SKM-1 treated with dmso at 0.1 percent for 144 hours (cell line): ENCODE results near the gene ASAP2.

Experiments used
- DNase-seq: peaks from one replicate; lab custom pipeline; 2025; ENCODE audit not compliant: unreplicated experiment; lab: John Stamatoyannopoulos, UW

ASAP2 gene

DNA sequence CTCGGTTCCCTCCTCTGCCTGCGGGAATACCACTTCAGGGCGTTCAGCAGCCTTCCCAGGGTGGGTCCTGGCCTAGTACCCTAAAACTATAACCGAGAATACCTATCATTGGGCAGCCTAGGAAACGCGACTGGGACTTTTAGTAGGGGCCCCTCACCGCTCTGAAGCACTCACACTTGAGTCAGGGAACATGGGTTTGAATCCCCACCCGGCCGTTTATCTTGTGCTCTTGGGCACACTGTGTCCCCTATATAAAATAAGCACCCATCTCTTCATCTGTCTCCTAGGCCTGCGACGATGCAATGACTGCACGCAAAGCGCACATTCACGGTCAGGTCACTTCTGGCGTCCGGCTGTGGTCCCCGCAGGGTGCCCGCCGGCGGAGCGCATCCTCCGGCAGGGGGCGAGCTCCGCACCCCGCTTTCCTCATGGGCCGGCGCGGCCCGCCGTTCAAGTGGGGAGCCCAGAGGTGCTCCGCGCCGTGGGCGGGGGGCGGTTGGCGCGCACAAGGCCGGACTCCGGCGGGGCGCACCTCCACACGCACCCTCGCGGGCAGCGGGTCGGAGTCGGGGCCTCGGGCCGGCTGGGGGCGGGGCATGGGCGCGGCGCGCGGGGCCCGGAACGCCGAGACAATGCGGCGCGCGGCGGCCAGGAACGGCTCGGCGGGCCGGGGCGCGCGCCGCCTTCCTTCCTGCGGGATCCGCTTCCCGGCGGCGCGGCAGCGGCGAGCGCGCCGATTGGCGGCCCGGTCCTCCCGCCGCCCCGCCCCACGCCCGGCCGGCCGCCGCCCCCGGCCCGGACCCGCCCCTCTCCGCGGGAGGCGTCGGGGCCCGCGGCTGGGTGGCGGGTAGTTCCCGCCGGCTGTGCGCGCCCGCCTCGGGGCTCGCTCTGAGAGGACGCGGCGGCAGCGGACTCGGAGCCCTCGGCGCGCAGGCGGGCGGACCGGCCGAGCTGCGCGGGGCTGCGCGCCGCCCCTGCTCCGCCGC lies at the start of gene ASAP2:
ASAP2 (plus strand) TSS at position 850 of the 986 bp plus-strand sequence. CDS start 293 bp downstream, outside the sequence.
- DNase-seq: peak; percentile 67

GRCh38 chr2:9158786-9159779 lies 47.5 kb upstream of the ASAP2 start:
- DNase-seq: no peak

DNA sequence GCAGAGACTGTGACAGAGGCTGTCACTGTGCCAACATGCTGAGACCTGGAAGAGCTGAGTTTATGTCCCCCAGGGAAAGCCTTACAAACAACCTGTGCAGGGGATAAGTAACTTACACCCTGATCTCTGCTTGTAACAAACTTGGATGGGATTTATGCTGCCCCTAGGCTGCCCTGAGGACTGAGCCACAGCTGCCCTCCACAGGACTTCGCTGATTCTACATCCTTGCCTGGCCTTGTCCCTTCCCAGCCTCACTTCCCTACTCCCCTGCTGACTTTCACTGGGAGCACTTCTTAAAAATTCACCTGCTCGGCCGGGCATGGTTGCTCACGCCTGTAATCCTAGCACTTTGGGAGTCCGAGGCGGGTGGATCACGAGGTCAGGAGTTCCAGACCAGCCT lies 45.9 kb upstream of the ASAP2 start:
- no peak for DNase-seq

DNA sequence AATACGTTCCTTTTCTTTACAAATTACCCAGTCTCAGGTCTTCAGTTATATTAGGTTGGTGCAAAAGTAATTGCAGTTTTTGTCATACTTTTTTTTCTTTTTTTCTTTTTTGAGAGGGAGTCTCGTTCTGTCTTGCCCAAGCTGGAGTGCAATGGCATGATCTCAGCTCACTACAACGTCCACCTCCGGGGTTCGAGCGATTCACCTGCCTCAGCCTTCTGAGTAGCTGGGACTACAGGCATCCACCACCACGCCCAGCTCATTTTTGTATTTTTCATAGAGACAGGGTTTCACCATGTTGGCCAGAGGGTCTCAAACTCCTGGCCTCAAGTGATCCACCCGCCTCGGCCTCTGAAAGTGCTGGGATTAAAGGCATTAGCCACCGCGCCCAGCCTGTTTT lies 43.8 kb upstream of the ASAP2 start:
- DNase-seq: no peak

GRCh38 chr2:9163306-9164111 lies 43.1 kb upstream of the ASAP2 start:
- DNase-seq: no peak

GRCh38 chr2:9164112-9164608 lies 42.5 kb upstream of the ASAP2 start:
- DNase-seq: no peak

DNA sequence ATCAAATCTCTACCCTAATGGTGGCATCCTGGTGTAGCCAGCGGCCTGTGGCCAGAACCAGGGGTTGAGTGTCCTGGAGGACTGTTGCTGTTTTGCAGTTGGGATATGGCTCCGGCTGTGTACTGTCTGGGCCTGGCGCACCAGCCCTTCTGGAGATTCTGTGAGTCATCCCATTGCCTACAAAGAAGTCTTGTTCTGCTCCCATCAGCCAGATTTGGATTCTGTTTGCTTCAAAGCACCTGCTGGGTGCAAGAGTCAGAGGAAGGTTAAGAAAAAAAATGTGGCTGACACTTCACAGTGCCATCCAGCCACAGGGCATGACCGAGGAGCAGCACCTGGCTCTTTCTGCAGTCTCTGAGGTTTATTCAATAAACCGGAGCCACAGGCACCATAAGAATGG lies 41.0 kb upstream of the ASAP2 start:
- DNase-seq: no peak

DNA sequence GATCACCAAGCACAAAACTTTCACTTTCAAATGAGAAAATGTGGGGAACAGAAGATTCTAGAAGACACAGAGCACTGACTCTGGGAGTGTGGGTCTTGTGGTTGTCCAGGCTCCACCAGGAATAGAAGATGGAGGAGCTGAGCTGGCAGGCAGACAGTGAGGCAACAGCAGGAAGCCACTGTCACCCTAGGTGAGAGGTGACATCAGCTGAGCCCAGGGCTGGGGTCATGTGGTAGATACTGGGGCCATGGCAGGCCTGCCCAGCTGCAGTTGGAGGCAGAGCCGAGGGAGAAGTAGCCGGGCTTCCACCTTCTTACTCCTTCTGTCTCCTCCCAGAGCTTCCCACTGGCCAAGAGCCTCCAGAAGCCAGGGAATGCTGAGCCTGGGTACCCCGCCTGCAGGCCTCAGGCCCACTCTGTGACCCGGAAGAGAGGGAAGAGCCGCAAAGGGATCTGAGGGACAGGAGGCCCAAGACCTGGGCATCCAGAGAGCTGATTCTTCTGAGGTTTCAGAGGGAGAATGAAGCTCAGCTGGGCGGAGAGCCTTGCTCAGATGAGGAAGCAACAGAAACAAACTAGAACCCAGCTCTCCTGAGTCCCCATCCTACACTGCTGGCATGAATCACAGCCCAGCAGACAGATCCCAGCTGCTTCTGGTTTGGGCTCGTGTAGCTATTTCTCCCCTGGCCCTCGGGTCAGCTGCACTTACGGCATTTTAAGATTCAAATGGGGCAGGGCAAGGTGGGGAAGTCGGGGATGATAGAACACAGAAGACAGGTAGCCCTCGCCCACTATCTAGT lies 39.8 kb upstream of the ASAP2 start:
- no peak for DNase-seq

DNA sequence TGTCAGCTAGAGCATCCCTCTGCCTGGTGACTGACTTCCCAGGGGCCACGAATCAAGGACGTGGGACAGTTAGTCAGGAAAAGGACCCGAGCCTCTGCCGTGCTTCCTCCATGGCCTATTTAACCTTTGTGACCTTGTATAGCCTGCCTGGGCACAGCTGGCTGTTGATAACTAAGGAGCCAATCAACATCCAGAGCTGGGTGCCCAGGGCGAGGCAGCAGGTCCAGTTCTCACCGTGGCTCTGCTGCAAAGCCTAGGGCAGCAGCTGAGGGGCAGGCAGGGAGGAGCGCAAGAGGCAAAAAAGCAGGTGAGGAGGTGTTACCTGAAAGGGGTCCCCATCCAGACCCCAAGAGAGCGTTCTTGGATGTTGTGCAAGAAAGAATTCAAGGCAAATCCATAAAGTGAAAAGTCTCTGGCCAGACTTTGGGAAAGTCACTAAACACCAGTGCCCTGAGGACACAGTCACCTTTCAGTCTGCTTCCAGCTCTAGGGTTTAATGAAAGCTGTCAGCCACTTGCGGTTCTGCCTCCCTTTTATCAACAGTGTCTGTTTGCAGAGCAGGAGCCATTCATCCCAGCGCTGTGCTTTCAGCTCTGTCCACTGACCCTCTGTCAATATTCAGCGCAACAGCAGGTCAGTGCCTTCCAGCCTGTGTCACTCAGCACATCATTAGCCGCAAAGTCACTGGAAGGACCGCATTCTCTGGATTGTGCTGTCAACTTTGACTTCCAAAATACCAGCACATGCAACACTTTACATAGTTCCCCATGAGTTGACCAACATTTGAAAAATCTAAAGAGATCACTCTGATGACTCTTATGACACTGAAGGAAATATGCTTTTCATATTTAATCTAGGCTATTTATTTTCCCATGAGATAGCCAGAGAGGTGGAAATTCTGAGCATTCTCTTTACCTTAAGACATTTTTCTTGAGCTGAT lies 38.6 kb upstream of the ASAP2 start:
- no peak for DNase-seq

DNA sequence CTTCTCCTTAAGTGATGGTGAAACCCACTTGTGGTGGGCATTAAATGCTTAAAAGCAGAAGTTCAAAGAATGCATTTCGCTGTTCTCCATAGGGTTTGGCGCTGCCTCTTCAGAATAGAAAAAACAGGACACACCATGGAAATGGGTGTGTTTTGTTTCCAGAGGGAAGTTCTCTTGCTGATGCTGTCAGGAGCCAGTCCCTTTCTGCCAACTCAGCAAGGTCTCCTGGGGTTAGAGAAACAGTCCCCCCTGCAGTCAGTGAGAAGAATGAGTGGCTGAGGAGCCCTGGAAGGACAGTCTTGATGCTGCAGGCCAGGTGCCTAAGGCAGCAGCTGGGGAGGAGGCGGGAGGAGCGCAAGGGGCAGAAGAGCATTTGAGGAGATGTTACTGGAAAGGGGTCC lies 37.8 kb upstream of the ASAP2 start:
- peak; percentile 67 for DNase-seq

GRCh38 chr2:9169349-9170107 lies 37.1 kb upstream of the ASAP2 start:
- no peak for DNase-seq

- peak; percentile 65 for DNase-seq
These were observed 36.0 kb upstream of the ASAP2 start for GRCh38 chr2:9170458-9171130.

DNA sequence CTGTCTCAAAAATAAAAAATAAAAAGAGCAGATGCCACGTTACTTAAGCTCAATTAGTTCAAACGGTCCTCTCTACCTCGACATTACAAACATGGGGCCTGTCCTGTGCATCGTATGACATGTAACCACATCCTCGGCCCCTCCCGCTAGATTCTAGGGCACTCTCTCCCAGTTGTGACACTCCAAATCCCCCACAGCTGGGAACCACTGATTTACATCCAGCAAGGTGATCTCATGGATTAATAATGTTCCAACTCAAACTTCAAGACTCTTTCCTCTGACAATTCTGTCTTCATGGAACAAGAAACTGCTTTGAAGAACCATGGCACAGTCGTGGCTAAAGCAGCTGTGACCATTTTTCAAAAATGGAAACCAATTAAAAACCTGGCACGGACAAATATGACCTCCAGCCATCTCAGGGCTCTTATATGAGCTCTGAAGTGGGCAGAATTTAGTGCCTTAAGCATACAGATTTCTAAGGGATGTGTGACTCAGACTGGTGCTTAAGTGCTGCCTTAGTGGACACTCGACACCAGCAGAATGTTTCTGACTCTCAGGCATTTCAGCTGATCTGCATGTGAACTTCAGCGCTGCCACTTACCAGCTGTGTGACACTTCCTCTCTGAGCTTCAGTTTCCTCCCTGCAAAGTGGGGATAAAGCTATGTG lies 31.7 kb upstream of the ASAP2 start:
- peak; percentile 33 for DNase-seq

DNA sequence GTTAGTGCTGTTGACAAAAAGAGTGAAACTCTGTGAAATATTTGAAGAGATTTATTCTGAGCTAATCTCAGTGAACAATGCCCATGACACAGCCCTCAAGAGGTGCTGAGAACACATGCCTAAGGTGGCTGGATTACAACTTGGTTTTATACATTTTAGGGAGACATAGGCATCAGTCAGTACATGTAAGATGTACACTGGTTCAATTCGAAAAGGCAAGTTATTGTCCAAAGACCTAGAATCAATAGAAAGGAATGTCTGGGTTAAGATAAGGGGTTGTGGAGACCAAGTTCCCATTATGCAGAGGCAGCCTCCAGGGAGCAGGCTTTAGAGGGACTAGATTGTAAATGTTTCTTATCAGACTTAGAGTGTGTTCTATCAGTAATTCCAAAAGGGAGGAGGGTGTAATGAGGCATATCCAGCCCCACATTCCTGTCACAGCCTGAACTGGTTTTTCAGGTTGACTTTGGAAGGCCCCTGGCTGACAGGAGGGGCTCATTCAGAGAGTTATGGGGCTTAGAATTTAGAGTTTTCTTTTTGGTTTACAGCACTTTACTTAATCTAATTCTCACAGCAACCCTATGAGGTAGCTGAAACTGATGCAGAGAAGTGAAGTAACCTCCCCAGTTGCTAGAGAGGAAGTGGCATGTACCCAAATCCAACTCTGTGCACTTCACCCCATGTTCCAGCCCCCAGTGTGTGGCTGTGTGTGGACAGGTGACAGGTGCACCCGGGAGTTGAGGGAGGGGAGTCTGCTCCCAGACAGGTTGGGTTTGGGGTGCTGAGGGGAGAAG lies 28.3 kb upstream of the ASAP2 start:
- DNase-seq: peak; percentile 15

GRCh38 chr2:9178904-9179571 lies 27.6 kb upstream of the ASAP2 start:
- DNase-seq: no peak
